ENCODE data around the gene SOD2. TPM values are rescaled to one million over a fixed set of nuclear protein-coding genes. Genes with fewer than 3 reads are reported as not detected.
A peak's percentile ranks its signal among the peaks of the same experiment; 100 is the strongest.

SOD2 gene
- total and polyA plus RNA-seq, 2 donors (not counting 3 experiments of a cell fraction or from before 2014, with no cell fraction given): 31.6 to 62.7 TPM

- H3K4me3 ChIP-seq (replicated peaks in 1 of 3; ENCODE audit: insufficient read depth in 1 of 3, low read depth in 1 of 3, low read length in 3 of 3): peak within 1 kb of the TSS; percentile 83 to 100 (median 89)
- CTCF ChIA-PET: interaction anchor here (0.7 to 2.8 kb wide), 8 partner anchors 10 to 553 kb away, joined by 3 to 12 read pairs (median 4); partner anchors contain the start of gene MRPL18
- H2AFZ ChIP-seq (ENCODE audit: low read depth, low read length): peak within 1 kb of the TSS; percentile 82
- no peaks in the 10 kb centered on the region for H3K9me3 ChIP-seq (replicated peaks; ENCODE audit: control insufficient read depth, insufficient read depth, low read length)
- dilution Hi-C loops (cut with MboI; ENCODE audit: extremely low pct_ligation_motif_present, low sequenced_read_pairs): no loop called here
- peak within 1 kb of the TSS; percentile 93 for H3K27ac ChIP-seq (ENCODE audit: insufficient read depth, low read depth, low read length)
- H3K27me3 ChIP-seq (ENCODE audit: control insufficient read depth in 2 of 2, insufficient read depth in 2 of 2, low read length in 2 of 2): no peaks in the 10 kb centered on the region
- no peaks in the 10 kb centered on the region for H3K36me3 ChIP-seq (ENCODE audit: control insufficient read depth in 2 of 2, extremely low read depth in 1 of 2, insufficient read depth in 2 of 2, low read length in 2 of 2)
- TF ChIP-seq POLR2AphosphoS5 (IDR thresholded peaks at IDR 0.05; ENCODE audit: insufficient read depth, low read depth, low read length) (peak; percentile 90), POLR2A (IDR thresholded peaks at IDR 0.05; ENCODE audit: low read depth, low read length) (peak; percentile 58), MAX (IDR thresholded peaks at IDR 0.05; ENCODE audit: insufficient read depth, insufficient read length) (peak; percentile 85), EZH2 (IDR thresholded peaks at IDR 0.05; ENCODE audit: borderline replicate concordance, low read depth, low read length, severe bottlenecking) (no peak), MYC (IDR thresholded peaks at IDR 0.05; ENCODE audit: low read depth, low read length) (peak; percentile 96), JUN (IDR thresholded peaks at IDR 0.05; ENCODE audit: borderline replicate concordance, insufficient read depth, insufficient read length, low read depth) (no peak)
- no TSS peak for BruUV-seq (replicated peaks)
- POLR2A ChIA-PET: interaction anchor here (0.9 to 3.3 kb wide), 6 partner anchors 8 to 63 kb away, joined by 3 to 21 read pairs (median 4); partner anchors contain the start of genes ACAT2, MRPL18, SOD2 and TCP1
- H3K4me2 ChIP-seq (ENCODE audit: insufficient read depth, low read length): peak within 1 kb of the TSS; percentile 99
- H3K4me1 ChIP-seq (ENCODE audit: control insufficient read depth, extremely low read depth, insufficient read depth, low read length): peaks cover 21% of the 10 kb centered on the region
- H4K20me1 ChIP-seq (replicated peaks; ENCODE audit: control insufficient read depth, extremely low read depth, insufficient read depth, low read length): peaks cover 18% of the 10 kb centered on the region
- FAIRE-seq (peak; percentile 87), DNase-seq (ENCODE audit: low read depth, low spot score) (peak; percentile 95)
- intact Hi-C loops (cut with micrococcal nuclease): loop anchor here (1.0 kb wide), 4 partner anchors 34 to 254 kb away; partner anchors contain the start of genes ACAT2, SOD2 and TCP1
- H3K9ac ChIP-seq (replicated peaks; ENCODE audit: extremely low read depth, insufficient read depth, low read length): peak within 1 kb of the TSS; percentile 98
- H3K9me1 ChIP-seq (replicated peaks; ENCODE audit: control insufficient read depth, extremely low read depth, insufficient read depth, low read length): no peaks in the 10 kb centered on the region
- H3K79me2 ChIP-seq (ENCODE audit: control insufficient read depth, insufficient read depth, low read length): peaks cover 67% of the 10 kb centered on the region
Measured at GRCh38 chr6:159726918-159727716, 34.1 kb upstream of the SOD2 start, which contains the start of gene WTAP. WTAP (plus strand) TSS chr6:159727506; CDS start chr6:159736266, 8,760 bp downstream.
